Hindlimb muscle (tissue), 1 donor: ENCODE measurements around the gene CWC22. TPM values are rescaled to one million over a fixed set of nuclear protein-coding genes. Genes with fewer than 3 reads are reported as not detected.
"Not testable (repeated sequence)": the region's sequence is repeated elsewhere in the genome, so short reads cannot be mapped to it uniquely, and the experiment has no call there.

Experiments used
- DNase-seq: peaks from one replicate; pipeline ENCODE4 v3.0.0-alpha.2; 2013
- polyA plus RNA-seq: library from polyadenylated mRNA; unstranded; fragments of 120-200 nt; gene quantifications from one replicate; pipeline ENCODE4 v1.2.1, GENCODE V29; 2013; ENCODE audit not compliant: insufficient read length

Gene CWC22
- polyA plus RNA-seq, 1 donor: 18.1 TPM

DNA sequence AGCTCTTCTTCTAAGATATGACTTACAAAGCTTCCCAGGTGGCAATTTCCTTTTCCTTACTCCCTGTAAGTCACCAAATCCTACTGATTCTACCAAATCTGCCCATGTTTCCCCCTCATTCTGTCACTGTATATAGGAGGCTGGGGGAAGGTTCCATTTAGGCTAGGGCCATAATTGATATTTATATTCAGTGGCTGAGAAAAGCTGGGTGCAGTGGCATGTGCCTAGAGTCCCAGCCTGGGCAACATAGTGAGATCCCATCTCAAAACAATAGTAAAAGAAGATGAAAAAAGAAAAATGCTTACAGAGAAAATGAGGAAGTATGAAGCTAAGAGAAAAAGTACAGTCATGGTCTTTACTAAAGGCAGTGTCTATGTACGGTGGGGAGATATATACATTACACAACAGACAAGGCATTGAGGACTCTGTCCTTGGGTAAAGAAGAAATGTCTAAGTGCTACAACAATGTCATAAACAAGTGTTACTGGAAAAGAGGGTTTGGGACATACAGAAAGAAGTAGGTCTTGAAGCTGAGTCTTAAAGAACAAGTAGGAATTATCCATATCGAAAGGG, 4.8 kb downstream of the CWC22 start:
- DNase-seq: no peak

DNA sequence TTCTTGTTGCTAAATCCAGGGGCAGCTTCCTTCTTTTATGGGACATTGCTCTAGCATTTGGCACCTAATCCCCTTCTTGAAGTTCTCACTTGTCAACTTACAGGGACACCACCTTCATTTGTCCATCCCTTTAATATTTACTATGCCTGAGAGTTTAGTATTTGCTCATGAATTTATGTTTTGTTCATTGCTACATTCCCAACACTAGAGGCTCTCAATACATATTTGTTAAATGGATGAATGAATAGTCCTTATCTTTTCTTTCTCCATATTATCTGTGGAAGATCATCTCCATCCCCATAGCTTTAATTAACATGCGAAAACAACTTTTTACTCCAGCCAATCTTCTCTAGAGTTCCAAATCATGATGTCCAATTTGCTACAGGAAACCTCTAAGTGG, 5.4 kb downstream of the CWC22 start:
- no peak for DNase-seq

- DNase-seq: no peak
These were observed 6.7 kb downstream of the CWC22 start for GRCh38 chr2:180000434-180000833.

DNA sequence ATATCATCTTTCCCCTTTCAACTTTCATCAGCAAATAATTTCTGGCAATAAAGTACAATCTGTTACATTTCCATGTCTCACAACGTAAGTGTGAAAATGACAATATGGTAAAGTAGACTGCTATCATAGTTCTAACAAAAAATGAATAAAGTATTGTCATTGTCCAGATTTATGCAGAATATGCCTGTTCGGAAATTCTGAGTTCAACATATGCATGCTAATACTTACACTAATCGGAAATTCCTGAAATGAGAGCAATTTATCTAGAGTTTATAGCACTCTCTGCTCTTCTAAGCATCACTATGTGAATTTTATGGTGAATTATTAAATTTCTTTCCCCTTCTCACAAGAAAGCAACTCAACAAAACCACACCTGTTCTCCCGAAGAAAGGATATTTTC, 8.1 kb downstream of the CWC22 start:
- no peak for DNase-seq

DNA sequence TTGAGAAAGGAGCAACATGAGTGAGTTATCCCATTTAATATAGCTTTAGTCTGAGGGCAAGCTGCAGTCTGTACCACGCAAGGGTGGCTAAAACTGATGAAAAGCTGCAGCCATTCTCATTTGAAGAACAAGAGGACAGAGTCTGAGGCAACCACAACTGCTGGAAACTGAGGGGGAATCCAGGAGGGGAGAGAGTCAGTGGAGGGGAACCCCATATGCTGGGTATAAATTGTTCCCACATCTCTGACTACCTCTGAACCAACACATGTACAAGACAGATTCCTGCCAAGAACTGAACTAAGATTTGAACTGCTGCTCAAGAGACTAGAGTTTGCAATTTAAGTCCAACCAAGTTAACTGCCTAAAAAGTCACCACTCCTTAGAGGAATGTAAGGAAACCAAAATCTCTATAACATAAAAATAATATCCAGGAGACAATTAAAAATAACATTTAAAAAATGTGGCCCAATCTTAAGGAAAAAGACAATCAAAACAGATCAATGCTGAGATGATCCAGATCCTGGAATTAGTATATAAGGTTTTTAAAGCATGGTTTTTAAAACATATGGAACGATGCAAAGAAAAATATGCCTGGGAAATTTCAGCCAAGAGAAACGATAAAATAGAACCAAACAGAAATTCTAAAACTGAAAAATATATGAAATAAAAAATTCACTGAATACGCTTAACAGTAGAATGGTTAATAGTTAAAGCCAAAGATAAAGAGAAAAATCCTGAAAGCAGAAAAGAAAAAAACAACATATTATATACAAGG, 11.2 kb downstream of the CWC22 start:
- no peak for DNase-seq

DNA sequence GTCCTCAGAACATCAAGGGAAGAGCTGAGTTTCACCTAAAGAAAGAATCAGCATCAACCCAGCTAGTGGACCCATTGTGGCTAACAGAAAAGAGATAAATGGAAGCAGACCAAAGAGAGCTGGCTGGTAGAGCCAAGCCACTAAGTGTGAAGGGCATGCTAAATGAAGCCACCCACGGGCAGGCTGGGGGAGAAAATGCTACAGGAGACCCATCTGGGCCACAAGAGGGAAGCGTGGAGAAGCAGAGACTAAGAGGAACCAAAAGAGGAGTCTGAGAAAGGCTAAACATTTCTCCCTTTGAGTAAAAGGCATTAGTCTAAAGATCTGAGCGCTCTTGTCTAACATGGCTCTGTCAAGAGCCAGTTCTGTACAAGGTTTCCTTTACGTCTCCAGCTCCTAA, 15.8 kb downstream of the CWC22 start:
- no peak for DNase-seq

DNA sequence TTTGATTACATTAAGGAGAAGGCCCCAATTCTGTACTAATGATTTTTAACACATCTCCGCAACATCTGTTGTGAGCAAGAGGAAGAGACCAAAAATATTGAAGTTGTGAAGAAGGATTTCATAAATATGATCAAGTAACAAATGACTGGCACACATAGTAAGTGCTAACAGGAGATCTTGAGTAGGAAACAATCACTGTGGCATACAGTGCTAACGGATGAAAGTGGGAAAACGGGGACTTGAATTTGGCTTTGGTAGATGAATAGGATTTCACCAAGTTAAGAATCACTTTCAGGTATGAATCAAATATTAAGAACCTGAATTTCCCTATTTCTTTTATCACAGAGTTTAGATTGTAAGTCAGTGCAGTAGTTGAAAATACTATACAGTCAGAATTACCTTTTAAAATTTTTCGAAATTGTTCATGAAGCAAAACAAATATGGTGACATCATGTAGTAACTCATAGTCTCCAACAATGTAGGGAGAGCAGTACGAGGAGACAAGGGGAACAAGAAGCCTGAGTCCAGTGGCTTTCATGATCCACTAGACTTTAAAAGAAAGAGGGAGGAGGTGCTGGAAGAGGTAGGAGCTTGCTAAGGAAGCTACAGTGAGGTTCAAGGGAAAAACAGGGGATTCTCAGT, 16.3 kb downstream of the CWC22 start:
- no peak for DNase-seq

DNA sequence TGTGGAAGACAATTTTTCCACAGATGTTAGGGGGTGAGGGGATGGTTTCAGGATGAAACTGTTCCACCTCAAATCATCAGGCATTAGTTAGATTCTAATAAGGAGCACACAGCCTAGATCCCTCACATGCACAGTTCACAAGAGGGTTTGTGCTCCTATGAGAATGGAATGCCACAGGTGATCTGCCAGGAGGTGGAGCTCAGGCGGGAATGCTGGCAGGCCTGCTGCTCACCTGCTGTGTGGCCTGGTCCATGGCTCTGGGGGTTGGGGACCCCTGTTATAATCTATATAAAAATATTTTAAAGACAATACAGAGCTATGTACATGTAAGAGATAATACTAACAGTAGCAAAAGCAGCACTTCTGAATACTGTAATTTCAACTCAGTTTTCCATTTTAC, 19.2 kb downstream of the CWC22 start:
- DNase-seq: no peak

DNA sequence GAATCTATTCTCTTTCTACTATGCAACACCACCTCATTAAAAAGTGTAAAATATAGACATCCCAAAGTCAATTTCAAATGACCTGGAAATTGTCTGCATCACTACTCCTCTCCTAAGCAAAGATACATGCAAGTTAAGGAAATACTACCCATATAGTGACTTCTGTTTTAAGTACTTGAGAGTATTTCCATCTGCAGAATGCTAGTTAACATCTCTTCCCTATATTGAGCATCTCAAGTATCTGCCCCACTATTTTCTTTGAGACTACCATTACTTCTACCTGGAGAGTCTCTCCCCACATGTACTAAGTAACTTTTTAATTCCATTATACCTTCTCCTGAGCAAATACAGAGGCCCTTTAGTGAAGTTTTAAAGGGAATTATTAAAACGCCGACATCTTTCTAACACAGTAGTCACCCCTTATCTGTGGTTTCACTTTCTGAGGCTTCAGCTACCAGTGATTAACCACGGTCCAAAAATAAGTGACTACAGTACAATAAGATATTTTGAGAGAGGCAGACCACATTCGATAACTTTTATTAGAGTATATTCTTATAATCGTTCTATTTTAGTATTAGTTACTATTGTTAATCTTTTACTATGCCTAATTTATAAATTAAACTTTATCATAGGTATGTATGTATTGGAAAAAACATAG, 21.8 kb downstream of the CWC22 start:
- no peak for DNase-seq

DNA sequence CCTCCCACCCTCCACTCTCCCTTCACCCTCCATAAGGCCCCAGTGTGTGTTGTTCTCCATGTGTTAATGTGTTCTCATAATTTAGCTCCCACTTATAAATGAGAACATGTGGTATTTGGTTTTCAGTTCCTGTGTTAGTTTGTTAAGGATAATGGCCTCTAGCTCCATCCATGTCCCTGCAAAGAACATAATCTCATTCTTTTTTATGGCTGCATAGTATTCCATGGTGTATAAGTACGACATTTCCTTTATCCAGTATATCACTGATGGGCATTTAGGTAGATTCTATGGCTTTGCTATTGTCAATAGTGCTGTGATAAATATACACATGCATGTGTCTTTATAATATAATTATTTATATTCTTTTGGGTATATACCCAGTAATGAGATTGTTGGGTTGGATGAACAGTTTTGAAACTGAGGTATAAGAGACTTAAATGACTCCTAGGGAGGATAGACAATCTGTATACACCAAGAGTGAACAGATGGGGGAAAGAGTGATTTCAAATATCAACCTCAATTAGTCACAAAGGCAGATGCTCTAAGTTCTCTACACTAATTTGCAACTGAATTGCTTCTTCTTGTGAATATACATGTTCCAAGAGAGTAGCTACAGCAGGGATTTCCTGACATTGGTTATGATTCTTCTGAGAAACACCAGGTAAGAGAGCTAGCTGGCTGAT, 23.7 kb downstream of the CWC22 start:
- no peak for DNase-seq

DNA sequence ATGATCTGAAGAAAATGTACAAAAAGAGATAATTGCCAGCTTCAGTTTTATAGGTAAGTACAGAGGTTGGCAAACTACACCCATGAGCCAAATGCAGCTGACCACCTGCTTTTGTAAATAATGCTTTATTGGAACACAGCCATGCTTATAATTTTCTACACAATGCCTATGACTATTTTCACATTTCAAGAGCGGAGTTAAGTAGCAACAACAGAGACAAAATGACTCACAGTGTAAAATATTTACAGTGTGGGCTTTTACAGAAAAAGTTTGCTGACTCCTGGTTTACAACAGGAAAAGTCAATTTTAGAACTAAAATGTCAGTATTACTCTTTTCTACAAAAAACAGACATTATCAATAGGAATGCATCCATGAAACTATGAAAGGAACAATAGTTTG, 26.0 kb downstream of the CWC22 start:
- no peak for DNase-seq

GRCh38 chr2:179974761-179975160, 32.3 kb downstream of the CWC22 start:
- DNase-seq: no peak

DNA sequence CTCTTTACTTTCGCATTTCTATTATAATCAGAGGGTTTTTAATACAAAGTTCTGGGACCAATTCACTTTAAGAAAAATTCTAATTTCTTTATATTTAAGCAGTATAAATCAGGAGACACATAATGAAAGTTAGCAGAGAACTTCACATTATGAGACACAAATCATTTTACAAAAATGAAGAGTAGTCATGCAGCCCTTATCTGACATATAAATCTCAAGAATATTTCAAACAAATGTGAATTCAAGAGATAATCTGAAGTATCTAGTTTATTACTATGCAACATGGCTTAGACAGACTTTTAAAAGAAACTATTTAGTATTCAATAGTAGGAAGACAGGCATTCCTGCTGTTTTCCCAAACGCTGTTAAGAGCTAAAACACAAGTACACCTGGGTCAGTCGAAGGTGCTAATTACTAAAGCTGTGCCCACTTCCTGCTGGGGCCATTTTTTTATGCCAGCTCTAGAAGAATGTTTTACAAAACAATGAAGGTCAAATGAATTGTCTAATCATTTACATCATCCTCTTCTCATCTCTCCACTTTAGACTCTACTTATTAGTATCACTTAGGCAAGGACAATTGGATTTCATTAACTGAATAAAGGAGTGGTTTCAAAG, 40.2 kb downstream of the CWC22 start:
- no peak for DNase-seq

GRCh38 chr2:179965291-179966258, 41.5 kb downstream of the CWC22 start:
- no peak for DNase-seq

DNA sequence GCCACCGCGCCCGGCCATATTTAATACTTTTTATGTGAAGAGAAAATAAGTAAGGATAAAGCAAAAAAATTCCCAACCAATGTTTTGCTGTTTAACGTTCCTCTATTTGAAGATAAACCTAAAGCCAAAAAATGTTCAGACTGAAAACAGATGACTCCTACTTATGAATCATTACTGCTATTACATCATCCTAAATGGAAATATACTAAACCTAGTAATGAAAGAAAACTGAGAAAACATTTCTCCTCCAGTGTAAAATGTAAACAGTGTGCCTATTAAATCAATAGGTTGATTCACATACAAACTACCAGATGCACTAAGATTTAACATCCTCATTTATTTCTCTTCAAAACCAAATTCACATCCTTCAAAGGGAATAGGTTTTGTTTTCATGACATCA, 43.5 kb downstream of the CWC22 start:
- no peak for DNase-seq

DNA sequence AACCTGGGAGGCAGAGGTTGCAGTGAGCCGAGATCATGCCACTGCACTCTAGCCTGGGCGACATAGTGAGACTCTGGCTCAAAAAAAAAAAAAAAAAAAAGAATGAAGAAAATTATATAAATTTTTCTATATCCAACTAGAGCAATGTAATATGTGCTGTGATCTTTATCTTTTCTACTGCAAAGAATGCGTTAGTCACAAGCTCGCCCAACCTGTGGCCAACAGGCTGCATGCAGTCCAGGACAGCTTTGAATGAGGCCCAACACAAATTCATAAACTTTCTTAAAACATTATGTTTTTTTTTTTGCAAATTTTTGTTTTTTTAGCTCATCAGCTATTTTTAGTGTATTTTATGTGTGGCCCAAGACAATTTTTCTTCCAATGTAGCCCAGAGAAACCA, 48.8 kb downstream of the CWC22 start:
- not testable (repeated sequence) for DNase-seq

GRCh38 chr2:179954026-179954425, 53.1 kb downstream of the CWC22 start:
- DNase-seq: no peak

- DNase-seq: no peak
These were observed 53.7 kb downstream of the CWC22 start for GRCh38 chr2:179953359-179953758.

DNA sequence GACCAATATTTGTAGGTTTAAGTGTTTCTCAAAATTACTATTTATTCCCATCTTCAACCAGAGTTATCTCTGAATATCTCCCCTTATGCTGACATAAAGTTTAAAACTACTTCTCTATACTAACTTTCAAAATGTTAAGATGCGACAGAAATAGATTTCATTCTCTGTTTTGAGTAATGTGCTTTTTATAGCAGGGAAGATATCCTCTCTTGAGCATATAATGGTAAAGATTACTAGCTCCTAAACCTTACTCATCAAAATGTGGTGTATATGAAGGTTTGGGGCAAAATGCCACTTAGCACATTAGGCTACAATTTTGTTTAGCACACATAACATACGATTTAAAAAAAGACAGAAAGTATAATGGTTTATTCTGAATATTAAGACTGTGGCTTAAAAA, 54.4 kb downstream of the CWC22 start:
- DNase-seq: no peak

DNA sequence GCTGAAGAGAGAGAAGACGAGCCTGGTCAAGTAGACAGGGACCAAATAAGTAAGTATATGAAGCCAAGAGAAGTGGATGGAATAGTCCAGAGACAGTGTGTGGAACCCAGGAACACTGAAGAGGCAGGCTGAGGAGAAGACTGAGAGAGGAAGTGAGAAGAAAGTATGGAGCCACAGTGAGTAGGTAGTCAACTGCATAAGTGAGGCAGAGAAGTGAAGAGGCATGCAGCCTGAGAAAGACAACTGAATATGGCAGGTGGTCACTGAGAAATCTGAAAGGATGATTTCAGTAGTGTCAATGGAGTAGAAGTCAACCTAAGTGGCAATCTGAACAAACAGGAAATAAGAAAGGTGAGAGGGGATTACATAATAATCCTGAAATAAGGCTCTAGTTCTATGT, 55.4 kb downstream of the CWC22 start:
- no peak for DNase-seq

DNA sequence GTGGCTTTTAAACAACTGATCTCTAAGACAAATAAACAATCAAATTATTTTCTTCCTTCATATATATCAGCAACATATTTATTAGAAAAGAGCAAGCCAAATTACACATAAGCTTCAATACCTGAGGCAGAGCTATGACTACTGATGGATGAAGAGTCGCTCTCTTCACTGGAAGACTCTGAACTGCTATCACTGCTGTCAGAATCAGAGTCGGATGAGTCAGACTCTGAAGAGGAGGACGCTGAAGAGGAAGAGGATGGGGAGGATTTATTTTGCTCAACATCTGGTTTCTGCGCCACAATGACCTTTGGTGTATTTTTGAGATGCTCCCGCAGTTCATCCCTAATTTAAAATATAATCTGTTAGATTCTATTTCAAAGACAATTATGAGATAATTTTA, 56.7 kb downstream of the CWC22 start:
- DNase-seq: no peak
